ENCODE measurements around the gene PRKCZ.

The PRKCZ gene

GRCh38 chr1:2192031-2192995 lies 142.1 kb downstream of the PRKCZ start:
- DNase-seq (ENCODE audit: low spot score), result no peak

GRCh38 chr1:2193514-2194281 lies 143.5 kb downstream of the PRKCZ start:
- no peak for FAIRE-seq
- no peak for DNase-seq (ENCODE audit: low spot score)

More at GRCh38 chr1:2192031-2192995, 142.1 kb downstream of the PRKCZ start:
- FAIRE-seq, result no peak

- FAIRE-seq (no peak), DNase-seq (ENCODE audit: low spot score) (peak; percentile 34)
These were observed 144.2 kb downstream of the PRKCZ start, which contains the start of gene FAAP20 for GRCh38 chr1:2194319-2194897. FAAP20 (minus strand) TSS chr1:2194772; CDS start chr1:2194749, 23 bp downstream.

- no peak for FAIRE-seq
- peak; percentile 59 for DNase-seq (ENCODE audit: low spot score)
These were observed 144.9 kb downstream of the PRKCZ start for GRCh38 chr1:2194898-2195673.

- no peak for DNase-seq (ENCODE audit: low spot score)
- FAIRE-seq, result no peak
These were observed 145.6 kb downstream of the PRKCZ start for GRCh38 chr1:2195785-2196184.

GRCh38 chr1:2196901-2197638 lies 146.9 kb downstream of the PRKCZ start:
- FAIRE-seq (no peak), DNase-seq (ENCODE audit: low spot score) (no peak)

GRCh38 chr1:2197707-2198165 lies 147.5 kb downstream of the PRKCZ start:
- DNase-seq (ENCODE audit: low spot score), result no peak
- no peak for FAIRE-seq

- DNase-seq (ENCODE audit: low spot score), result no peak
- no peak for FAIRE-seq
These were observed 148.4 kb downstream of the PRKCZ start for GRCh38 chr1:2198571-2198970.

GRCh38 chr1:2199042-2199810 lies 149.0 kb downstream of the PRKCZ start:
- no peak for FAIRE-seq
- peak; percentile 36 for DNase-seq (ENCODE audit: low spot score)

GRCh38 chr1:2200308-2200943 lies 150.2 kb downstream of the PRKCZ start:
- DNase-seq (ENCODE audit: low spot score) (no peak), FAIRE-seq (no peak)

GRCh38 chr1:2201062-2201461 lies 150.9 kb downstream of the PRKCZ start:
- DNase-seq (ENCODE audit: low spot score) (no peak), FAIRE-seq (no peak)

GRCh38 chr1:2202008-2202575 lies 151.9 kb downstream of the PRKCZ start:
- DNase-seq (ENCODE audit: low spot score) (no peak), FAIRE-seq (no peak)

- DNase-seq (ENCODE audit: low spot score) (no peak), FAIRE-seq (no peak)
These were observed 152.8 kb downstream of the PRKCZ start for GRCh38 chr1:2202843-2203601.

- no peak for DNase-seq (ENCODE audit: low spot score)
These were observed 153.6 kb downstream of the PRKCZ start for GRCh38 chr1:2203671-2204414.

GRCh38 chr1:2204415-2205190 lies 154.4 kb downstream of the PRKCZ start:
- peak; percentile 8 for DNase-seq (ENCODE audit: low spot score)
- FAIRE-seq, result no peak

More at GRCh38 chr1:2203671-2204414, 153.6 kb downstream of the PRKCZ start:
- FAIRE-seq, result no peak
